Nephron (organoid): Measurements from ENCODE around the gene CDKL4.
A peak's percentile ranks its signal among the peaks of the same experiment; 100 is the strongest.
"Not testable (repeated sequence)": the region's sequence is repeated elsewhere in the genome, so short reads cannot be mapped to it uniquely, and the experiment has no call there.

Experiments used
- H3K27ac Mint-ChIP-seq, 3 experiments: 2 replicates each; pipeline ENCODE4 v1.8.0; 2020; ENCODE audit warnings: mixed read lengths in 3 of 3, mild to moderate bottlenecking in 2 of 3, moderate library complexity in 1 of 3
- H3K27me3 Mint-ChIP-seq: 2 replicates; pipeline ENCODE4 v1.8.0; 2021; ENCODE audit warnings: low read depth, mild to moderate bottlenecking, moderate library complexity, mixed read lengths
- H3K36me3 Mint-ChIP-seq: 2 replicates; pipeline ENCODE4 v1.8.0; 2020; ENCODE audit warnings: low read depth, mixed read lengths
- H3K4me1 Mint-ChIP-seq: 2 replicates; pipeline ENCODE4 v1.8.0; 2020; ENCODE audit warnings: mixed read lengths
- H3K4me3 Mint-ChIP-seq, 3 experiments: 2 replicates each; pipeline ENCODE4 v1.8.0; 2020; ENCODE audit warnings: mild to moderate bottlenecking in 3 of 3, mixed read lengths in 3 of 3, moderate library complexity in 2 of 3
- H3K9me3 Mint-ChIP-seq: 2 replicates; pipeline ENCODE4 v1.8.0; 2020; ENCODE audit warnings: mixed read lengths
- TF ChIP-seq, protein P1 (sequence below), 3 experiments: fragments of 200-600 bp; sonication (generic); IDR thresholded peaks; one replicate each; pipeline ENCODE4 v1.5.0; 2021; ENCODE audit warnings: antibody characterized with exemption in 3 of 3; ENCODE audit not compliant: unreplicated experiment in 3 of 3

CDKL4 gene

GRCh38 chr2:39174022-39174421 is 69.7 kb downstream of the CDKL4 start:
- no peak overlapping the region for H3K27ac Mint-ChIP-seq
- no peaks in the 10 kb centered on the region for H3K9me3 Mint-ChIP-seq
- no peaks in the 10 kb centered on the region for H3K4me1 Mint-ChIP-seq
- no peaks in the 10 kb centered on the region for H3K36me3 Mint-ChIP-seq
- TF ChIP-seq, protein P1, sequence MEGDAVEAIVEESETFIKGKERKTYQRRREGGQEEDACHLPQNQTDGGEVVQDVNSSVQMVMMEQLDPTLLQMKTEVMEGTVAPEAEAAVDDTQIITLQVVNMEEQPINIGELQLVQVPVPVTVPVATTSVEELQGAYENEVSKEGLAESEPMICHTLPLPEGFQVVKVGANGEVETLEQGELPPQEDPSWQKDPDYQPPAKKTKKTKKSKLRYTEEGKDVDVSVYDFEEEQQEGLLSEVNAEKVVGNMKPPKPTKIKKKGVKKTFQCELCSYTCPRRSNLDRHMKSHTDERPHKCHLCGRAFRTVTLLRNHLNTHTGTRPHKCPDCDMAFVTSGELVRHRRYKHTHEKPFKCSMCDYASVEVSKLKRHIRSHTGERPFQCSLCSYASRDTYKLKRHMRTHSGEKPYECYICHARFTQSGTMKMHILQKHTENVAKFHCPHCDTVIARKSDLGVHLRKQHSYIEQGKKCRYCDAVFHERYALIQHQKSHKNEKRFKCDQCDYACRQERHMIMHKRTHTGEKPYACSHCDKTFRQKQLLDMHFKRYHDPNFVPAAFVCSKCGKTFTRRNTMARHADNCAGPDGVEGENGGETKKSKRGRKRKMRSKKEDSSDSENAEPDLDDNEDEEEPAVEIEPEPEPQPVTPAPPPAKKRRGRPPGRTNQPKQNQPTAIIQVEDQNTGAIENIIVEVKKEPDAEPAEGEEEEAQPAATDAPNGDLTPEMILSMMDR (IDR thresholded peaks at IDR 0.05; ENCODE audit: unreplicated experiment in 3 of 3): no peak
- H3K27me3 Mint-ChIP-seq: no peaks in the 10 kb centered on the region
- H3K4me3 Mint-ChIP-seq: no peak overlapping the region

GRCh38 chr2:39172047-39172706 is 71.6 kb downstream of the CDKL4 start:
- H3K36me3 Mint-ChIP-seq, H3K27me3 Mint-ChIP-seq, H3K9me3 Mint-ChIP-seq, H3K27ac Mint-ChIP-seq, H3K4me3 Mint-ChIP-seq, H3K4me1 Mint-ChIP-seq: not testable (repeated sequence)

DNA sequence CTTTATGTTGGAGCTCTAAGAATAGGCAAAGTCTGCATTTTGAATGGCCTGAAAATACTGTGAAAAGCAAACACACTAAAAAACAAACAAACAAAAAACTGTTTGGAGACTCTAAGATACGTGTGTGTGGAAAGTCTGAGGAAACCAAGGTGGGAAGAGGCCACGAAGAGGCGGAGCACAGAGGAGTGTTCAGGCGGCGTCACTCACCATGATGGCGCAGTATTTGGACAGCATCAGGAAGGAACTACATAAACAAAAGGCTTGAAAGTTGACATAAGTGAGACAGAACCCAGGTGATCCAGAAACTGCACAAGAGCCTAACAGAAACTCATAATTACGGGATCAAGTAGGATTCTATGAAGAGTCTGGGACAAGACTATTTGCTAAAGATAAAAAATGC is 72.1 kb downstream of the CDKL4 start:
- Mint-ChIP-seq H3K9me3 (no peaks in the 10 kb centered on the region), H3K27ac (no peak overlapping the region), H3K4me1 (no peaks in the 10 kb centered on the region), H3K4me3 (no peak overlapping the region), H3K36me3 (no peaks in the 10 kb centered on the region), H3K27me3 (no peaks in the 10 kb centered on the region)
- TF ChIP-seq, protein P1 (IDR thresholded peaks at IDR 0.05; ENCODE audit: unreplicated experiment in 3 of 3): no peak

DNA sequence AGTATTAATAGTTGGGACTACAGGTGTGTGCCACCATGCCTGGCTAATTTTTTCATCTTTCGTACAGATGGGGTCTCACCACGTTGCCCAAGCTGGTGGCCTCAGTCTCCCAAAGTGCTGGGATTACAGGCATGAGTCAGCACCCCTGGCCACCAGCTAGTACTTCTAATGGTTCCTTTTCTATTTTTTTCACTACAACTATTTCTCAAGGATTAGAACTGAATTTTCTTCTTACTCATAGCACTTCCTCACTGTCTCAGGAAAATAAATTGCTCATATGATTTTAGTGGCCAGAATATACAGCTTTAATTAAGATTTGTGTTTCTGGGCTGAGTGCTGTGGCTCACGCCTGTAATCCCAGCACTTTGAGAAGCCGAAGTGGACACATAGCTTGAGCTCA is 79.7 kb downstream of the CDKL4 start:
- H3K4me1 Mint-ChIP-seq: peaks cover 22% of the 10 kb centered on the region
- no peaks in the 10 kb centered on the region for H3K9me3 Mint-ChIP-seq
- TF ChIP-seq, protein P1 (IDR thresholded peaks at IDR 0.05; ENCODE audit: unreplicated experiment in 3 of 3): no peak

GRCh38 chr2:39160982-39161381 is 82.8 kb downstream of the CDKL4 start:
- no peaks in the 10 kb centered on the region for H3K36me3 Mint-ChIP-seq
- peak overlapping the region in 2 of 3 experiments; percentile 70 to 89 for H3K27ac Mint-ChIP-seq
- peak overlapping the region in 1 of 3 experiments; percentile 6 for H3K4me3 Mint-ChIP-seq
- H3K4me1 Mint-ChIP-seq: peaks cover 22% of the 10 kb centered on the region
- H3K9me3 Mint-ChIP-seq: no peaks in the 10 kb centered on the region
- TF ChIP-seq, protein P1 (IDR thresholded peaks at IDR 0.05; ENCODE audit: unreplicated experiment in 3 of 3): no peak
- H3K27me3 Mint-ChIP-seq: no peaks in the 10 kb centered on the region

More for the DNA sequence above, 79.7 kb downstream of the CDKL4 start:
- H3K36me3 Mint-ChIP-seq: no peaks in the 10 kb centered on the region
- no peak overlapping the region for H3K27ac Mint-ChIP-seq
- H3K27me3 Mint-ChIP-seq: no peaks in the 10 kb centered on the region
- H3K4me3 Mint-ChIP-seq: no peak overlapping the region

GRCh38 chr2:39159283-39159682 is 84.5 kb downstream of the CDKL4 start:
- no peaks in the 10 kb centered on the region for H3K36me3 Mint-ChIP-seq
- H3K27ac Mint-ChIP-seq: no peak overlapping the region
- no peaks in the 10 kb centered on the region for H3K27me3 Mint-ChIP-seq
- TF ChIP-seq, protein P1 (IDR thresholded peaks at IDR 0.05; ENCODE audit: unreplicated experiment in 3 of 3): no peak
- H3K4me1 Mint-ChIP-seq: peaks cover 22% of the 10 kb centered on the region
- H3K9me3 Mint-ChIP-seq: no peaks in the 10 kb centered on the region
- H3K4me3 Mint-ChIP-seq: no peak overlapping the region
